C1 segment of cervical spinal cord (tissue), 14 donors: ENCODE data around the gene MTUS2.
A peak's percentile ranks its signal among the peaks of the same experiment; 100 is the strongest.

Source experiments
- DNase-seq, 14 donors: peaks; one replicate each; lab custom pipeline; 2025; lab: John Stamatoyannopoulos, UW

The MTUS2 gene

GRCh38 chr13:29482504-29482903 is 662.4 kb downstream of the MTUS2 start:
- DNase-seq: no peak

GRCh38 chr13:29483211-29483610 is 663.1 kb downstream of the MTUS2 start:
- peak in 1 of 14 donors; percentile 65 for DNase-seq

GRCh38 chr13:29483623-29484022 is 663.5 kb downstream of the MTUS2 start:
- DNase-seq: no peak

- no peak for DNase-seq
These were observed 664.1 kb downstream of the MTUS2 start for GRCh38 chr13:29484236-29484635.

- no peak for DNase-seq
These were observed 664.7 kb downstream of the MTUS2 start for GRCh38 chr13:29484796-29485195.

GRCh38 chr13:29486551-29486950 is 666.4 kb downstream of the MTUS2 start:
- DNase-seq: no peak

GRCh38 chr13:29487466-29488454 is 667.6 kb downstream of the MTUS2 start:
- DNase-seq: no peak

- no peak for DNase-seq
These were observed 669.8 kb downstream of the MTUS2 start for GRCh38 chr13:29489650-29490560.

GRCh38 chr13:29490561-29490885 is 670.4 kb downstream of the MTUS2 start:
- no peak for DNase-seq

- no peak for DNase-seq
These were observed 671.1 kb downstream of the MTUS2 start for GRCh38 chr13:29491248-29491647.

GRCh38 chr13:29493796-29494195 is 673.7 kb downstream of the MTUS2 start:
- DNase-seq: peak in 1 of 14 donors; percentile 25

- DNase-seq: no peak
These were observed 674.4 kb downstream of the MTUS2 start for GRCh38 chr13:29494520-29494919.

GRCh38 chr13:29496241-29496712 is 676.1 kb downstream of the MTUS2 start:
- peak in 2 of 14 donors; percentile 19 to 71 for DNase-seq

- no peak for DNase-seq
These were observed 677.1 kb downstream of the MTUS2 start for GRCh38 chr13:29497137-29497654.

- DNase-seq: no peak
These were observed 678.4 kb downstream of the MTUS2 start for GRCh38 chr13:29498426-29499040.

GRCh38 chr13:29499506-29500165 is 679.5 kb downstream of the MTUS2 start:
- no peak for DNase-seq

- no peak for DNase-seq
These were observed 680.2 kb downstream of the MTUS2 start for GRCh38 chr13:29500386-29500785.

GRCh38 chr13:29501674-29502073 is 681.5 kb downstream of the MTUS2 start:
- no peak for DNase-seq

GRCh38 chr13:29502391-29503008 is 682.4 kb downstream of the MTUS2 start:
- DNase-seq: peak in 1 of 14 donors; percentile 60

- DNase-seq: peak in 1 of 14 donors; percentile 22
These were observed 683.1 kb downstream of the MTUS2 start for GRCh38 chr13:29503041-29503837.
